Duodenal mucosa (tissue), 2 donors: Measurements from ENCODE around the gene SLC24A4.

Source experiments
- H3K27ac ChIP-seq: one replicate; pipeline ENCODE4 v1.7.0; 2013; ENCODE audit warnings: low read depth, low read length
- H3K27me3 ChIP-seq, 2 donors: one replicate each; pipeline ENCODE4 v1.7.0; 2013; ENCODE audit warnings: low read length in 2 of 2, control low read depth in 1 of 2; ENCODE audit not compliant: insufficient read depth in 2 of 2, control insufficient read depth in 1 of 2
- H3K36me3 ChIP-seq, 2 donors: one replicate each; pipeline ENCODE4 v1.7.0; 2013; ENCODE audit warnings: low read length in 2 of 2, control low read depth in 1 of 2; ENCODE audit not compliant: insufficient read depth in 2 of 2, control insufficient read depth in 1 of 2
- H3K4me1 ChIP-seq, 2 donors: one replicate each; pipeline ENCODE4 v1.7.0; 2013; ENCODE audit warnings: low read length in 2 of 2, control low read depth in 1 of 2; ENCODE audit not compliant: insufficient read depth in 2 of 2, control insufficient read depth in 1 of 2
- H3K4me3 ChIP-seq, 2 donors: one replicate each; pipeline ENCODE4 v1.7.0; 2013; ENCODE audit warnings: low read length in 2 of 2, low read depth in 1 of 2
- H3K9ac ChIP-seq, 2 donors: one replicate each; pipeline ENCODE4 v1.7.0; 2013; ENCODE audit warnings: low read length in 2 of 2, low read depth in 1 of 2
- H3K9me3 ChIP-seq, 2 donors: one replicate each; pipeline ENCODE4 v1.7.0; 2013; ENCODE audit warnings: low read length in 2 of 2, control low read depth in 1 of 2; ENCODE audit not compliant: control insufficient read depth in 1 of 2

SLC24A4 gene

GRCh38 chr14:92383805-92384204 is 60.8 kb downstream of the SLC24A4 start:
- no peaks in the 10 kb centered on the region for H3K9me3 ChIP-seq

GRCh38 chr14:92384461-92385133 is 61.6 kb downstream of the SLC24A4 start:
- Histone ChIP-seq H3K27me3 (no peaks in the 10 kb centered on the region), H3K9me3 (no peaks in the 10 kb centered on the region), H3K9ac (no peak overlapping the region), H3K36me3 (no peaks in the 10 kb centered on the region), H3K4me1 (no peaks in the 10 kb centered on the region), H3K27ac (no peak overlapping the region), H3K4me3 (no peak overlapping the region)

More at GRCh38 chr14:92383805-92384204, 60.8 kb downstream of the SLC24A4 start:
- no peak overlapping the region for H3K9ac ChIP-seq
- no peak overlapping the region for H3K4me3 ChIP-seq
- no peak overlapping the region for H3K27ac ChIP-seq
- no peaks in the 10 kb centered on the region for H3K4me1 ChIP-seq
- no peaks in the 10 kb centered on the region for H3K36me3 ChIP-seq
- no peaks in the 10 kb centered on the region for H3K27me3 ChIP-seq

- H3K27ac ChIP-seq = no peak overlapping the region
- no peaks in the 10 kb centered on the region for H3K36me3 ChIP-seq
- no peak overlapping the region for H3K9ac ChIP-seq
- no peaks in the 10 kb centered on the region for H3K4me1 ChIP-seq
- H3K9me3 ChIP-seq = no peaks in the 10 kb centered on the region
- H3K4me3 ChIP-seq = no peak overlapping the region
- no peaks in the 10 kb centered on the region for H3K27me3 ChIP-seq
Measured at GRCh38 chr14:92385561-92385960, 62.6 kb downstream of the SLC24A4 start.

DNA sequence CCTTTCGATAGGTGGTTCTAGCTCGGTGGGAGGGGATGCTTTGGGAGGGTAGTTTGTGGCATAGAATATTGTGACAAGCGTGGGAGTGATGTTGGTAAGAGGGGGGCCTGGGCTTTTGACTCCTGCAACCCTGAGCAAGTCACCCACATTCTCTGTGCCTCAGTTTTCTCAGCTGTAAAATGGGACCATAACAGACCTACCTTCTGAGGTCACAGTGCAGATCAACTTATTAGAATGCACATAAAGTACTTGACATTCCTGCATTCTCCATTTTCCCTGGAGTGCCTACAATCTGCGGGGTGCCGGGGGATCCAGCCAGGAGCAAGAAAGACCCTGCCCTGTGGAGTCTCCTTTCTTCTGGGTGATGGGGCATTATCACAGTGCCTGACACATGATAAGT is 63.2 kb downstream of the SLC24A4 start:
- Histone ChIP-seq H3K9me3 (no peaks in the 10 kb centered on the region), H3K4me1 (no peaks in the 10 kb centered on the region), H3K9ac (no peak overlapping the region), H3K27me3 (no peaks in the 10 kb centered on the region), H3K36me3 (no peaks in the 10 kb centered on the region), H3K27ac (no peak overlapping the region), H3K4me3 (no peak overlapping the region)

DNA sequence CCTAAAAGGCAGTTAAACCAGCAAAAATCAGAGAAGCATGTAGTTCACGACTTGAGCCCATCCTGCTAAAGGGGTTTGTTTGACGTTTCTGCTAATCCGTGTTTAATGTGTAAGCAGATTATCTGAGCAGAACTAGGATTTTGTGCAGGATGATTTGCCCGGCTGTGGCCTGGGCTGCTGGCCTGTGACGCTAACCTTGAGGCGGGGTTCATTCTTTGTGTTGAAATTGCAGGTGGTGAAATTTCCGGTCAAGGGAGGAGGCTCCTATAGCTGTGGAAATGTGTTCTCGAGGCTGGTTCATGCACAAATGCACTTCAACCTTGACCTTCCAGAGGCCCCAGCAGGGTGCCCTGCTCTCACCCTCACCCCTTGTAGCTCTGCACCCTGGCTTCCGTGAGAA is 63.7 kb downstream of the SLC24A4 start:
- Histone ChIP-seq H3K4me3 (no peak overlapping the region), H3K36me3 (no peaks in the 10 kb centered on the region), H3K27me3 (no peaks in the 10 kb centered on the region), H3K9ac (no peak overlapping the region), H3K27ac (no peak overlapping the region), H3K9me3 (no peaks in the 10 kb centered on the region), H3K4me1 (no peaks in the 10 kb centered on the region)

- Histone ChIP-seq H3K36me3 (no peaks in the 10 kb centered on the region), H3K4me1 (no peaks in the 10 kb centered on the region), H3K4me3 (no peak overlapping the region), H3K9ac (no peak overlapping the region), H3K27ac (no peak overlapping the region), H3K9me3 (no peaks in the 10 kb centered on the region), H3K27me3 (no peaks in the 10 kb centered on the region)
Measured at GRCh38 chr14:92387578-92387977, 64.6 kb downstream of the SLC24A4 start.

- H3K4me1 ChIP-seq = no peaks in the 10 kb centered on the region
- H3K36me3 ChIP-seq = no peaks in the 10 kb centered on the region
- no peaks in the 10 kb centered on the region for H3K27me3 ChIP-seq
- no peak overlapping the region for H3K4me3 ChIP-seq
- no peaks in the 10 kb centered on the region for H3K9me3 ChIP-seq
- no peak overlapping the region for H3K9ac ChIP-seq
- no peak overlapping the region for H3K27ac ChIP-seq
Measured at GRCh38 chr14:92389598-92390158, 66.7 kb downstream of the SLC24A4 start.

GRCh38 chr14:92391726-92392125 is 68.8 kb downstream of the SLC24A4 start:
- Histone ChIP-seq H3K9ac (no peak overlapping the region), H3K4me1 (no peaks in the 10 kb centered on the region), H3K27me3 (no peaks in the 10 kb centered on the region), H3K36me3 (no peaks in the 10 kb centered on the region), H3K9me3 (no peaks in the 10 kb centered on the region), H3K4me3 (no peak overlapping the region), H3K27ac (no peak overlapping the region)

DNA sequence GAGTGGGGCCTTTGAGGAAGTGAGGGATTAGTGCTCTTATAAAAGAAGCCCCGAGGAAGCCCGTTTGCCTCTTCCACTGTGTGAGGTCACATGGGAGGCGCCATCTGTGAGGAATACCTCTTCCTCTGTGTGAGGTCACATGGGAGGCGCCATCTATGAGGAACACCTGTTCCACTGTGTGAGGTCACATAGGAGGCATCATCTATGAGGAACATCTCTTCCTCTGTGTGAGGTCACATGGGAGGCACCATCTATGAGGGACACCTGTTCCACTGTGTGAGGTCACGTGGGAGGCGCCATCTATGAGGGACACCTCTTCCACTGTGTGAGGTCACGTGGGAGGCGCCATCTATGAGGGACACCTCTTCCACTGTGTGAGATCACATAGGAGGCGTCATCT is 69.7 kb downstream of the SLC24A4 start:
- Histone ChIP-seq H3K4me1 (no peaks in the 10 kb centered on the region), H3K4me3 (no peak overlapping the region), H3K36me3 (no peaks in the 10 kb centered on the region), H3K9ac (no peak overlapping the region), H3K27me3 (no peaks in the 10 kb centered on the region), H3K27ac (no peak overlapping the region), H3K9me3 (no peaks in the 10 kb centered on the region)

DNA sequence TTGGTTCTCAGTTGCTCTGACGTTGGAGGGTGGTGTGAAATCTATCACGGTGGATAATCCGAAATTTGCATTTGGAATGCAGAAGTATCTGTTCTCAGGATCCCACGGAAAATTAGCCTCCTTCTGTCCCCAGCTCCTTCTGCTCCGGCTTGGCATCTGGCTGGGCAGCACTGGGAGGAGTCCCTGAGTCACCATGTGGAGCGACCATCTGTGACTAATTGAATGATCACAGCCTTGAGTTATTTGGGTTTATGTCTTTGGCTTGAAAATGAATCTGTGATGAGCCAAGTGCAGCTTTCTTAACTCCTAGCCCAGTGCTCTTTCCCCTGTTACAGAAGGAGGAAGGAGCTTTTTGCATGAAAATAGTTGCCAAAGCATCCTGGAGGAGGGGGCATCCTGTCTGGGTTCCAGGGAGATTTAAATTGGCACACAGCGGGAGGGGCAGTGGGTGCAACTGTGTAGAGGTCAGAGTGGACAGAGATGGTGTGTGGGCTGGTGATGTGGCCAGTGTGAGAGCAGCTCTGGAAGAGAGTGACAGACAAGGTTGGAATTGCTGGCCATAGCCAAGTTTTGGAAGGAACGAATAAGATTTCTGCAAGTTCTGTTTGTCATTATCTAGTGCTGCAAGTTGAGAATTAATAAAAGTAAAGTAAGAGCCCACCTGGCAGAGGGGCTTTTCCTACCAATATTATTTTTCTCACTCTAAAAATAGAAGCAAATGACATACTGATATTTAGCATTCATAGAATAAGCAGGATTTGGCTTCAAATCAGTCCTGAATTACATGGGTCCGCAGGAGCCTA is 74.4 kb downstream of the SLC24A4 start:
- Histone ChIP-seq H3K36me3 (no peaks in the 10 kb centered on the region), H3K4me1 (peaks cover 0 to 3% of the 10 kb centered on the region in 2 donors), H3K27me3 (no peaks in the 10 kb centered on the region)

More for the DNA sequence above, 74.4 kb downstream of the SLC24A4 start:
- no peaks in the 10 kb centered on the region for H3K9me3 ChIP-seq
- no peak overlapping the region for H3K9ac ChIP-seq
- no peak overlapping the region for H3K4me3 ChIP-seq
- H3K27ac ChIP-seq = no peak overlapping the region
